HepG2 (cell line): ENCODE results near the gene SRP14. TPM values are rescaled to one million over a fixed set of nuclear protein-coding genes. Genes with fewer than 3 reads are reported as not detected.

Experiments used
- ETV6 ChIP-seq: sonication (generic); formaldehyde crosslinking; conservative IDR thresholded peaks from 2 replicates; pipeline ENCODE4 v1.4.0; 2020; ENCODE audit warnings: missing genetic modification reagents
- KDM5B ChIP-seq: sonication (generic); formaldehyde crosslinking; IDR thresholded peaks from 2 replicates; pipeline ENCODE4 v1.4.0; 2020; ENCODE audit warnings: missing genetic modification reagents, mild to moderate bottlenecking, borderline replicate concordance
- MIER3 ChIP-seq: IDR thresholded peaks from 2 replicates; pipeline ENCODE4 v1.6.1; 2016; ENCODE audit warnings: missing compliant biosample characterization, borderline replicate concordance
- TEAD3 ChIP-seq: optimal IDR thresholded peaks from 2 replicates; pipeline ENCODE3; 2016; ENCODE audit warnings: borderline replicate concordance
- ZBTB8A ChIP-seq: sonication (generic); formaldehyde crosslinking; IDR thresholded peaks from 2 replicates; pipeline ENCODE4 v1.4.0; 2020; ENCODE audit warnings: mild to moderate bottlenecking, low read depth, missing genetic modification reagents, borderline replicate concordance
- ZFP37 ChIP-seq: sonication (generic); formaldehyde crosslinking; IDR thresholded peaks from 2 replicates; pipeline ENCODE4 v1.4.0; 2020; ENCODE audit warnings: missing genetic modification reagents, borderline replicate concordance
- ZNF44 ChIP-seq: sonication (generic); formaldehyde crosslinking; IDR thresholded peaks from 2 replicates; pipeline ENCODE4 v1.5.1; 2020; ENCODE audit warnings: mild to moderate bottlenecking, missing genetic modification reagents
- ZNF713 ChIP-seq: sonication (generic); formaldehyde crosslinking; IDR thresholded peaks from 2 replicates; pipeline ENCODE4 v1.4.0; 2020; ENCODE audit warnings: mild to moderate bottlenecking, missing genetic modification reagents
- ZNF878 ChIP-seq: sonication (generic); formaldehyde crosslinking; IDR thresholded peaks from 2 replicates; pipeline ENCODE4 v1.8.1; 2023; ENCODE audit warnings: mild to moderate bottlenecking, missing genetic modification reagents, moderate library complexity
- polyA plus RNA-seq, 8 experiments: library from polyadenylated mRNA; depleted of rRNA in 3 of 8; stranded (reverse) in 7 of 8; unstranded in 1 of 8; fragments of >200 nt; fragmentation: Illumina TruSeq in 4 of 8; extraction: Trizol in 4 of 8; gene quantifications; 2 replicates each; pipeline versions ENCODE4 v1.2.1 to v1.2.3, GENCODE V29; 2011 to 2016; ENCODE audit warnings: low read depth in 4 of 8, missing spikeins in 1 of 8, mixed read lengths in 1 of 8; ENCODE audit not compliant: insufficient read depth in 1 of 8
- total RNA-seq, 5 experiments: library from RNA; depleted of rRNA; stranded (reverse); fragments of >200 nt; fragmentation: Illumina TruSeq; extraction: Trizol; gene quantifications; 2 replicates each; pipeline ENCODE4 v1.2.3, GENCODE V29; 2016; ENCODE audit warnings: low read depth in 1 of 5
- TF ChIP-seq, protein P1 (sequence below): sonication (generic); formaldehyde crosslinking; IDR thresholded peaks from 2 replicates; pipeline ENCODE4 v1.4.0; 2020; ENCODE audit warnings: missing genetic modification reagents, mild to moderate bottlenecking, borderline replicate concordance
- TF ChIP-seq, protein P2 (sequence below): sonication (generic); formaldehyde crosslinking; IDR thresholded peaks from 2 replicates; pipeline ENCODE4 v1.4.0; 2020; ENCODE audit warnings: mild to moderate bottlenecking, missing genetic modification reagents, borderline replicate concordance
- TF ChIP-seq, protein P3 (sequence below): sonication (generic); formaldehyde crosslinking; IDR thresholded peaks from 2 replicates; pipeline ENCODE4 v1.5.1; 2020; ENCODE audit warnings: mild to moderate bottlenecking, missing genetic modification reagents, borderline replicate concordance

SRP14 gene
- total and polyA plus RNA-seq, 2 of the 13 experiments (the other 11 are each of a cell fraction or from before 2014, with no cell fraction given) = 208 to 356 TPM

- TF ChIP-seq MIER3 (CRISPR knock-in tag) (no peak; the same call in 1 of the 2 replicates), ZBTB8A (CRISPR knock-in tag) (peak; percentile 88; the same call in 1 of the 2 replicates), ZFP37 (CRISPR knock-in tag) (no peak), TEAD3 (CRISPR knock-in tag) (peak; percentile 59), ETV6 (CRISPR knock-in tag) (peak; percentile 73; the same call in 1 of the 2 replicates), KDM5B (CRISPR knock-in tag) (peak; percentile 61; the same call in 1 of the 2 replicates), ZNF713 (no peak), ZNF878 (no peak), ZNF44 (CRISPR knock-in tag) (peak; percentile 55; the same call in 1 of the 2 replicates)
- TF ChIP-seq, protein P1, sequence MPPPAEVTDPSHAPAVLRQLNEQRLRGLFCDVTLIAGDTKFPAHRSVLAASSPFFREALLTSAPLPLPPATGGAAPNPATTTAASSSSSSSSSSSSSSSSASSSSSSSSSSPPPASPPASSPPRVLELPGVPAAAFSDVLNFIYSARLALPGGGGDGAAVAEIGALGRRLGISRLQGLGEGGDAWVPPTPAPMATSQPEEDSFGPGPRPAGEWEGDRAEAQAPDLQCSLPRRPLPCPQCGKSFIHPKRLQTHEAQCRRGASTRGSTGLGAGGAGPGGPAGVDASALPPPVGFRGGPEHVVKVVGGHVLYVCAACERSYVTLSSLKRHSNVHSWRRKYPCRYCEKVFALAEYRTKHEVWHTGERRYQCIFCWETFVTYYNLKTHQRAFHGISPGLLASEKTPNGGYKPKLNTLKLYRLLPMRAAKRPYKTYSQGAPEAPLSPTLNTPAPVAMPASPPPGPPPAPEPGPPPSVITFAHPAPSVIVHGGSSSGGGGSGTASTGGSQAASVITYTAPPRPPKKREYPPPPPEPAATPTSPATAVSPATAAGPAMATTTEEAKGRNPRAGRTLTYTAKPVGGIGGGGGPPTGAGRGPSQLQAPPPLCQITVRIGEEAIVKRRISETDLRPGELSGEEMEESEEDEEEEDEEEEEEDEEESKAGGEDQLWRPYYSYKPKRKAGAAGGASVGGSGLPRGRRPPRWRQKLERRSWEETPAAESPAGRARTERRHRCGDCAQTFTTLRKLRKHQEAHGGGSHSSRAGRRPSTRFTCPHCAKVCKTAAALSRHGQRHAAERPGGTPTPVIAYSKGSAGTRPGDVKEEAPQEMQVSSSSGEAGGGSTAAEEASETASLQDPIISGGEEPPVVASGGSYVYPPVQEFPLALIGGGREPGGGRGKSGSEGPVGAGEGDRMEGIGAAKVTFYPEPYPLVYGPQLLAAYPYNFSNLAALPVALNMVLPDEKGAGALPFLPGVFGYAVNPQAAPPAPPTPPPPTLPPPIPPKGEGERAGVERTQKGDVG (CRISPR knock-in tag) = 0 out of 2 replicates have a peak, but pooled peaks have one; percentile 40
- TF ChIP-seq, protein P2, sequence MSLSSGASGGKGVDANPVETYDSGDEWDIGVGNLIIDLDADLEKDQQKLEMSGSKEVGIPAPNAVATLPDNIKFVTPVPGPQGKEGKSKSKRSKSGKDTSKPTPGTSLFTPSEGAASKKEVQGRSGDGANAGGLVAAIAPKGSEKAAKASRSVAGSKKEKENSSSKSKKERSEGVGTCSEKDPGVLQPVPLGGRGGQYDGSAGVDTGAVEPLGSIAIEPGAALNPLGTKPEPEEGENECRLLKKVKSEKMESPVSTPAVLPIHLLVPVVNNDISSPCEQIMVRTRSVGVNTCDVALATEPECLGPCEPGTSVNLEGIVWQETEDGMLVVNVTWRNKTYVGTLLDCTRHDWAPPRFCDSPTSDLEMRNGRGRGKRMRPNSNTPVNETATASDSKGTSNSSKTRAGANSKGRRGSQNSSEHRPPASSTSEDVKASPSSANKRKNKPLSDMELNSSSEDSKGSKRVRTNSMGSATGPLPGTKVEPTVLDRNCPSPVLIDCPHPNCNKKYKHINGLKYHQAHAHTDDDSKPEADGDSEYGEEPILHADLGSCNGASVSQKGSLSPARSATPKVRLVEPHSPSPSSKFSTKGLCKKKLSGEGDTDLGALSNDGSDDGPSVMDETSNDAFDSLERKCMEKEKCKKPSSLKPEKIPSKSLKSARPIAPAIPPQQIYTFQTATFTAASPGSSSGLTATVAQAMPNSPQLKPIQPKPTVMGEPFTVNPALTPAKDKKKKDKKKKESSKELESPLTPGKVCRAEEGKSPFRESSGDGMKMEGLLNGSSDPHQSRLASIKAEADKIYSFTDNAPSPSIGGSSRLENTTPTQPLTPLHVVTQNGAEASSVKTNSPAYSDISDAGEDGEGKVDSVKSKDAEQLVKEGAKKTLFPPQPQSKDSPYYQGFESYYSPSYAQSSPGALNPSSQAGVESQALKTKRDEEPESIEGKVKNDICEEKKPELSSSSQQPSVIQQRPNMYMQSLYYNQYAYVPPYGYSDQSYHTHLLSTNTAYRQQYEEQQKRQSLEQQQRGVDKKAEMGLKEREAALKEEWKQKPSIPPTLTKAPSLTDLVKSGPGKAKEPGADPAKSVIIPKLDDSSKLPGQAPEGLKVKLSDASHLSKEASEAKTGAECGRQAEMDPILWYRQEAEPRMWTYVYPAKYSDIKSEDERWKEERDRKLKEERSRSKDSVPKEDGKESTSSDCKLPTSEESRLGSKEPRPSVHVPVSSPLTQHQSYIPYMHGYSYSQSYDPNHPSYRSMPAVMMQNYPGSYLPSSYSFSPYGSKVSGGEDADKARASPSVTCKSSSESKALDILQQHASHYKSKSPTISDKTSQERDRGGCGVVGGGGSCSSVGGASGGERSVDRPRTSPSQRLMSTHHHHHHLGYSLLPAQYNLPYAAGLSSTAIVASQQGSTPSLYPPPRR (CRISPR knock-in tag) = peak; percentile 85; the same call in 1 of the 2 replicates
- TF ChIP-seq, protein P3, sequence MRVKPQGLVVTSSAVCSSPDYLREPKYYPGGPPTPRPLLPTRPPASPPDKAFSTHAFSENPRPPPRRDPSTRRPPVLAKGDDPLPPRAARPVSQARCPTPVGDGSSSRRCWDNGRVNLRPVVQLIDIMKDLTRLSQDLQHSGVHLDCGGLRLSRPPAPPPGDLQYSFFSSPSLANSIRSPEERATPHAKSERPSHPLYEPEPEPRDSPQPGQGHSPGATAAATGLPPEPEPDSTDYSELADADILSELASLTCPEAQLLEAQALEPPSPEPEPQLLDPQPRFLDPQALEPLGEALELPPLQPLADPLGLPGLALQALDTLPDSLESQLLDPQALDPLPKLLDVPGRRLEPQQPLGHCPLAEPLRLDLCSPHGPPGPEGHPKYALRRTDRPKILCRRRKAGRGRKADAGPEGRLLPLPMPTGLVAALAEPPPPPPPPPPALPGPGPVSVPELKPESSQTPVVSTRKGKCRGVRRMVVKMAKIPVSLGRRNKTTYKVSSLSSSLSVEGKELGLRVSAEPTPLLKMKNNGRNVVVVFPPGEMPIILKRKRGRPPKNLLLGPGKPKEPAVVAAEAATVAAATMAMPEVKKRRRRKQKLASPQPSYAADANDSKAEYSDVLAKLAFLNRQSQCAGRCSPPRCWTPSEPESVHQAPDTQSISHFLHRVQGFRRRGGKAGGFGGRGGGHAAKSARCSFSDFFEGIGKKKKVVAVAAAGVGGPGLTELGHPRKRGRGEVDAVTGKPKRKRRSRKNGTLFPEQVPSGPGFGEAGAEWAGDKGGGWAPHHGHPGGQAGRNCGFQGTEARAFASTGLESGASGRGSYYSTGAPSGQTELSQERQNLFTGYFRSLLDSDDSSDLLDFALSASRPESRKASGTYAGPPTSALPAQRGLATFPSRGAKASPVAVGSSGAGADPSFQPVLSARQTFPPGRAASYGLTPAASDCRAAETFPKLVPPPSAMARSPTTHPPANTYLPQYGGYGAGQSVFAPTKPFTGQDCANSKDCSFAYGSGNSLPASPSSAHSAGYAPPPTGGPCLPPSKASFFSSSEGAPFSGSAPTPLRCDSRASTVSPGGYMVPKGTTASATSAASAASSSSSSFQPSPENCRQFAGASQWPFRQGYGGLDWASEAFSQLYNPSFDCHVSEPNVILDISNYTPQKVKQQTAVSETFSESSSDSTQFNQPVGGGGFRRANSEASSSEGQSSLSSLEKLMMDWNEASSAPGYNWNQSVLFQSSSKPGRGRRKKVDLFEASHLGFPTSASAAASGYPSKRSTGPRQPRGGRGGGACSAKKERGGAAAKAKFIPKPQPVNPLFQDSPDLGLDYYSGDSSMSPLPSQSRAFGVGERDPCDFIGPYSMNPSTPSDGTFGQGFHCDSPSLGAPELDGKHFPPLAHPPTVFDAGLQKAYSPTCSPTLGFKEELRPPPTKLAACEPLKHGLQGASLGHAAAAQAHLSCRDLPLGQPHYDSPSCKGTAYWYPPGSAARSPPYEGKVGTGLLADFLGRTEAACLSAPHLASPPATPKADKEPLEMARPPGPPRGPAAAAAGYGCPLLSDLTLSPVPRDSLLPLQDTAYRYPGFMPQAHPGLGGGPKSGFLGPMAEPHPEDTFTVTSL (CRISPR knock-in tag) = no peak
Observed at GRCh38 chr15:40087991-40088928, 49.3 kb upstream of the SRP14 start (continued).
